Testis (tissue), 3 donors: ENCODE data around the gene PIK3R2. TPM values are rescaled to one million over a fixed set of nuclear protein-coding genes. Genes with fewer than 3 reads are reported as not detected.
A peak's percentile ranks its signal among the peaks of the same experiment; 100 is the strongest.

Source experiments
- DNase-seq: peaks from one replicate; pipeline ENCODE4 v3.0.0-alpha.2; 2019
- H3K27ac ChIP-seq, 2 donors: fragments of 200-600 bp; sonication (generic); one replicate each; pipeline ENCODE4 v1.5.1; 2019
- H3K27me3 ChIP-seq: fragments of 200-600 bp; sonication (generic); one replicate; pipeline ENCODE4 v1.5.1; 2019
- H3K36me3 ChIP-seq: fragments of 200-600 bp; sonication (generic); one replicate; pipeline ENCODE4 v1.5.1; 2017; ENCODE audit warnings: low read depth; ENCODE audit errors: missing control alignments
- H3K4me1 ChIP-seq: fragments of 200-600 bp; sonication (generic); one replicate; pipeline ENCODE4 v1.5.1; 2019
- H3K4me3 ChIP-seq, 2 donors: fragments of 200-600 bp; sonication (generic); one replicate each; pipeline ENCODE4 v1.5.1; 2017 to 2019
- H3K9me3 ChIP-seq: fragments of 200-600 bp; sonication (generic); one replicate; pipeline ENCODE4 v1.5.1; 2017
- POLR2A ChIP-seq: fragments of 450-650 bp; IDR thresholded peaks from one replicate; pipeline ENCODE4 v1.6.1; 2017; ENCODE audit warnings: antibody characterized with exemption, mild to moderate bottlenecking, moderate library complexity
- WGBS, 2 donors: methylation state at CpG; one replicate each; pipeline ENCODE4 v1.1.5; 2018; 5-methylcytosine and 5-hydroxymethylcytosine counted together
- intact Hi-C: fragments of 100-400 bp; cut with DNase I; formaldehyde crosslinking; loops from one replicate; pipeline ENCODE4 v1.15.1; 2023; ENCODE audit warnings: low total_unique reads
- polyA plus RNA-seq: library from polyadenylated mRNA; stranded (reverse); fragments of 350-450 nt; fragmentation: Illumina TruSeq; extraction: RNeasy Lipid Tissue Mini Kit (QIAGEN cat#74804); gene quantifications from one replicate; pipeline ENCODE4 v1.2.3, GENCODE V29; 2014; ENCODE audit warnings: low read depth, low replicate concordance; ENCODE audit not compliant: insufficient read depth
- total RNA-seq, 2 donors: library from RNA; depleted of rRNA; stranded (reverse); fragments of >200 nt; gene quantifications; one replicate each; pipeline ENCODE4 v1.2.3, GENCODE V29; 2016
- TF ChIP-seq, protein P1 (sequence below), 3 experiments: fragments of 450-650 bp in 2 of 3; fragments of 200-600 bp in 1 of 3; sonication (generic) in 1 of 3; IDR thresholded peaks; one replicate each; pipeline ENCODE4 v1.5.1; 2016 to 2019; ENCODE audit warnings: antibody characterized with exemption in 3 of 3, mild to moderate bottlenecking in 2 of 3, moderate library complexity in 1 of 3

The PIK3R2 gene
- total and polyA plus RNA-seq, 3 donors from 2014 or later = 21.0 to 94.3 (median 87.6) TPM

DNA sequence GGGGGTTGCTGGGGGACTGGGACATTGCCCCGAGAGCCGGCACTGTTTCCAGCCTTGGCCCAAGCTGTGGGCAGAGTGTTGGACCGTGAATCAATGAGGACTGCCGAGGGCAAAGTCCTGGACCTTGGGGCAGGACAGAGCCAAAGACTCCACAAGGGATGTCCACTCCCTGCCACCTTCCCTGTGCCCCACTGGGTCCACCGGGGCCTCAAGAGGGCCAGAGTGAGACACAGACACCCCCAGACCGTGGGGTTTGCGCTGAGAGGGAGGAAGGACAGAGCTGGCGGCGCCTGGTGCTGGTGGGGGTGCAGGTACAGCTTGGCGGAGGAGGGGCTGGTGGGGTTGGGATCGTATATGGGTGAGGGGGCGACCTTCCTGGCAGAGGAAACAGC lies 43.6 kb upstream of the PIK3R2 start:
- DNase-seq = no peak
- 52 to 59% methylated on average over 9 to 12 of the region's 12 CpGs for WGBS, 2 donors
- peaks cover 5% of the 10 kb centered on the region for H3K4me1 ChIP-seq
- H3K4me3 ChIP-seq = peak overlapping the region; percentile 57 to 63
- no peaks in the 10 kb centered on the region for H3K36me3 ChIP-seq
- intact Hi-C loops = no loop called here
- no peak overlapping the region for H3K27ac ChIP-seq
- TF ChIP-seq, protein P1, sequence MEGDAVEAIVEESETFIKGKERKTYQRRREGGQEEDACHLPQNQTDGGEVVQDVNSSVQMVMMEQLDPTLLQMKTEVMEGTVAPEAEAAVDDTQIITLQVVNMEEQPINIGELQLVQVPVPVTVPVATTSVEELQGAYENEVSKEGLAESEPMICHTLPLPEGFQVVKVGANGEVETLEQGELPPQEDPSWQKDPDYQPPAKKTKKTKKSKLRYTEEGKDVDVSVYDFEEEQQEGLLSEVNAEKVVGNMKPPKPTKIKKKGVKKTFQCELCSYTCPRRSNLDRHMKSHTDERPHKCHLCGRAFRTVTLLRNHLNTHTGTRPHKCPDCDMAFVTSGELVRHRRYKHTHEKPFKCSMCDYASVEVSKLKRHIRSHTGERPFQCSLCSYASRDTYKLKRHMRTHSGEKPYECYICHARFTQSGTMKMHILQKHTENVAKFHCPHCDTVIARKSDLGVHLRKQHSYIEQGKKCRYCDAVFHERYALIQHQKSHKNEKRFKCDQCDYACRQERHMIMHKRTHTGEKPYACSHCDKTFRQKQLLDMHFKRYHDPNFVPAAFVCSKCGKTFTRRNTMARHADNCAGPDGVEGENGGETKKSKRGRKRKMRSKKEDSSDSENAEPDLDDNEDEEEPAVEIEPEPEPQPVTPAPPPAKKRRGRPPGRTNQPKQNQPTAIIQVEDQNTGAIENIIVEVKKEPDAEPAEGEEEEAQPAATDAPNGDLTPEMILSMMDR (IDR thresholded peaks at IDR 0.05) = no peak
- TF ChIP-seq POLR2A = no peak
- no peaks in the 10 kb centered on the region for H3K9me3 ChIP-seq
- no peaks in the 10 kb centered on the region for H3K27me3 ChIP-seq

DNA sequence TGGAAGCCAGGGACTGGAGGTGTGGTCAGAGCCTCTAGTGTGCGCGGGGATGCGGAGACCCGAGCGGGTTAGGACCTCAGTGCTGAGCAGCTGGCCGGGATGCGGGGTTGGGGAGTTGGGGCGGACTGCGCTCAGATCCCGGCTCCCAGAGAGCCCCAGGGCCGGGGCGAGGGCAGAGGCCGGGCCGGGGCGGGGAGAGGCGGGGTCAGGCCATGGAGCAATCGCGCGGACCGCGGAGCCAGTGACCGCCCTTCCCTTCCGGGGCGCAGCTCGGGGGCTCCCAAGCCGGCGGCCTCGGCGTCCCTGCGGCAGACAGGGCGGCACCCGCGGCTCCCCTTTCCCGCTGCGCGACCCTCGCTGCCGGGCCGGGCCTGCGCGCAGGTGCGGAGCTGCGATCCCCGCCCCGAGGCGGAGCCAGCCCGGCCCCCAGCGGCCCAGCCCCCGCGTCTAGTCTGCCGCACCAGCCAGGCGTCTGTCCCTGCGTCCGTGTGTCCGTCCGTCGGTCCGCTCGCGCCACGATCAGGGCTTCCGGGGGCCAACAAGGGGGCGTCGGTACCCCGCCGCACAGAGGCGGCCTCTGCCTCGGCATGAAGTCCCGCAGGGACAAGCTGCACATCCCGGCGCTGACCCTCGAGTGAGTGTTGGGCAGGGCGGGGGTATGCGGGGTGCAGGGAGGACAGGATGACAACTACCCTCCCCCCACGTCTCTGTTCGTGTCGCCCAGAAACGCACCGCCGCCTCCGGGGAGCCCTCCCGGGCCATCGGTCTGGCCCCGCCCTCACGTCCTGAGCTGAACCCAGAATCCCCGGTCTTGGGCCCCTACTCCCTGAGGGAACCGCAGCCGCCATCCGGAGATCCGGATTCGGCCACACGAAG lies 43.0 kb upstream of the PIK3R2 start:
- no peaks in the 10 kb centered on the region for H3K36me3 ChIP-seq
- H3K27ac ChIP-seq = no peak overlapping the region
- intact Hi-C loops = loop anchor here (10.0 kb wide), 1 partner anchor 55 kb away; no protein-coding TSS in a partner anchor
- no peaks in the 10 kb centered on the region for H3K27me3 ChIP-seq
- no peak for TF ChIP-seq POLR2A
- TF ChIP-seq, protein P1 (IDR thresholded peaks at IDR 0.05) = no peak
- DNase-seq = peak; percentile 35
- peak overlapping the region; percentile 57 to 63 for H3K4me3 ChIP-seq
- H3K9me3 ChIP-seq = no peaks in the 10 kb centered on the region
- WGBS, 2 donors = 2% methylated on average over 19 to 69 of the region's 92 CpGs
- no peaks in the 10 kb centered on the region for H3K4me1 ChIP-seq

DNA sequence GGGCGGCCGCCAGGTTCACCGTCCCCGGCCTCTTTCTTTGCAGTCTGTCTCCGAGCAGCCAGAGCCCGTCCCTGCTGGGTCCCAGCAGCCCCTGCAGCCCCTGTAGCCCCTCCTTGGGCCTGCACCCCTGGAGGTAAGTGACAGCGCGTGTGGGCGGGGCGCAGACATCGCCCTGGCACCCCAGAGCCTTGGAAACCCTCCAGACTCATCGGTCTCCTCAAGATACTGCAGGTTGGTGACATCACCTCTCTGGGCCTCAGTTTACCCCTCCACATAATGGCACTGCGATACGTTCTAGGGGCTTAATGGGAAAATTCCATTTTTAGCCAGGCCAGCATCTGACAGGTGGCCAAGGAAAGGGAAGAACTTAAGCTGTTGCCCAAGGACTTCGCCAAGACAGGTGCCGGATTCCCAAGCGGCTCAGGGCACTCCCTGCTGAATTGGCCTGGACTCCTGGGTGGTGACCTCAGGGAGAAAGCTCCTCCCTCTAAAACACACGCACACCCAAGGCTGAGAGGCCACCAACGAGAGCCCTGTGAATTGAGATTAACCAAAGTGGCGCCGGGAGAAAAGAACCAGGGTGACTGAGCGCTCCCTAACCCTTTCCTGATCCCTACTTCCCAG lies 42.2 kb upstream of the PIK3R2 start:
- 42 to 54% methylated on average over 12 to 22 of the region's 22 CpGs for WGBS, 2 donors
- intact Hi-C loops = loop anchor here (10.0 kb wide), 1 partner anchor 54 kb away; no protein-coding TSS in a partner anchor
- Histone ChIP-seq H3K36me3 (no peaks in the 10 kb centered on the region), H3K27me3 (no peaks in the 10 kb centered on the region), H3K9me3 (no peaks in the 10 kb centered on the region), H3K4me1 (no peaks in the 10 kb centered on the region), H3K27ac (no peak overlapping the region), H3K4me3 (peak overlapping the region; percentile 57 to 63)
- no peak for DNase-seq
- no peak for TF ChIP-seq POLR2A
- TF ChIP-seq, protein P1 (IDR thresholded peaks at IDR 0.05) = no peak

DNA sequence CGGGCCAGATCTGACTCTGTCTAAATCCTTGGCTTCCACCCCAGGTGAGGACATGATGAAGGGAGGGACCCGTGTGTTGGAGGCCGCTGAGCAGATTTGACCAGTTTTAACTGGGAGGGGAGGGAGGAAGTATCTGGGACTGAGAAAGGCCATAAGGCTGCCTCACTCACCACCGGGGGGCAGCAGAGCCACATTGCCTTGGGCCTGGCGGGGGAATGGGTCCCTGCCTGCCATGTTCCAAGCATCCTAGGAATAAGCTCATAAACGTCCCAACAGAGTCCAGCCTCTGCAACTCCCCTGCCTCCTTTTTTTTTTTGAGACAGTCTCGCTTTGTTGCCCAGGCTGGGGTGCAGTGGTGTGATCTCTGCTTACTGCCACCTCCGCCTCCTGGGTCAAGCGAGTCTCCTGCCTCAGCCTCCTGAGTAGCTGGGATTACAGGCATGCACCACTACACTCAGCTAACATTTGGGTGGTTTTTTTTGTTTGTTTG lies 39.9 kb upstream of the PIK3R2 start:
- Histone ChIP-seq H3K4me3 (no peak overlapping the region), H3K36me3 (no peaks in the 10 kb centered on the region), H3K27ac (no peak overlapping the region), H3K4me1 (peaks cover 7% of the 10 kb centered on the region), H3K27me3 (no peaks in the 10 kb centered on the region), H3K9me3 (no peaks in the 10 kb centered on the region)
- intact Hi-C loops = loop anchor here (10.0 kb wide), 1 partner anchor 52 kb away; no protein-coding TSS in a partner anchor
- peak; percentile 90 for DNase-seq
- WGBS, 2 donors = 43 to 44% methylated on average over 9 of the region's 9 CpGs
- TF ChIP-seq, protein P1 (IDR thresholded peaks at IDR 0.05) = peak; percentile 58 to 88 (median 84)
- TF ChIP-seq POLR2A = no peak
